ENCODE results near the gene ICOS.
A peak's percentile ranks its signal among the peaks of the same experiment; 100 is the strongest.
"Not testable (repeated sequence)": the region's sequence is repeated elsewhere in the genome, so short reads cannot be mapped to it uniquely, and the experiment has no call there.

The ICOS gene

GRCh38 chr2:203918839-203919238, 17.7 kb upstream of the ICOS start:
- no peak for DNase-seq

DNA sequence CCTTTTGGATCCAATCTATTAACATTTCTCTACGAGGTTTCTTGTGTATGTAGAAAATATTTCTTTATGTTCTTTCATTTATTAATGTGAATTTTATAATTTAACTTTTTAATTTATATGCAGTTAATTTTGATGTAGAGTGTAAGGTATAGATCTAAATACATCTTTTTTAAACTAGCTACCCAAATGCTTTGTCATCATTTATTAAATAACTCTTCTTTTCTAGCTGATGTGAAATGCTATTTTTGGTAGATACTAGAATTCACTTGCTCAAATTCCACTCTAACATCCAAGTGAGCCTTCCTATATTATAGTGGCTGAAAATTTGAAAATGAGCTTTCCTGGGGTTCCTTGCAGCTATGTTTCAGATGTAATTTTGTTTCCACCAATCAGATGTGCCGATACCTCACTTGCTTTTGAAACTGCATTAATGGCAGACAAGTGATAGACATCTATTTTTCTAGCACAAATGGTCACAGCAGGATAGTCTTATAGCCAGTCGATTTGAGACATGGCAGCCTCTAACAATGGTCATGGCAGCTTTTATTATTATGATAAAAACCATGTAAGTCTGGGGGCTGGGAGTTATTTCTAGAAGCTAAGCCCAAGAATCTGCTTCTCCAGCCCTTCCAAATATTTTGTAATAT, 10.9 kb upstream of the ICOS start:
- DNase-seq, result no peak

DNA sequence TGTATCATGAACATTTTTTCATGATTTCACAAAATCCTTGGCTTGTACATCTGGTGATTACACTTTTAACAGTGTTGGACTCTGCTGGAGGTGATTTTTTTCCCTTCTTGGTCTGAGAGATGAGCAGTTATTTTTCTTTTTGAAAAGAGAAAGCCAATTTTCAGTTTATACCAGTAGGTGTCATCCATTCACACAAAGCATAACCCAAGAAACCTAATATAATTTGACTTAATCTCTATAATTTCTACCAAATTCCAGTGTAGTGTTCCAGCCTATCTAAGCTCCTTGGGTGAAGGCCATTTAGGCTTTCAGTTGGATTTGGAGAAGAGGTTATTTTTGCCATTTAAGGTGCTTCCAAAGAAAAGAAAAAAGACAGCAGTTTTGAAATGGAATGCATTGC, 7.7 kb upstream of the ICOS start:
- peak in 1 of 2 experiments; percentile 8 for DNase-seq

- DNase-seq, result not testable (repeated sequence)
Observed at GRCh38 chr2:203931262-203931661, 5.3 kb upstream of the ICOS start.

- no peak for DNase-seq
Observed at GRCh38 chr2:203934041-203934492, 2.5 kb upstream of the ICOS start.

- no peak for DNase-seq
Observed at GRCh38 chr2:203934711-203935438, 1.7 kb upstream of the ICOS start.

DNA sequence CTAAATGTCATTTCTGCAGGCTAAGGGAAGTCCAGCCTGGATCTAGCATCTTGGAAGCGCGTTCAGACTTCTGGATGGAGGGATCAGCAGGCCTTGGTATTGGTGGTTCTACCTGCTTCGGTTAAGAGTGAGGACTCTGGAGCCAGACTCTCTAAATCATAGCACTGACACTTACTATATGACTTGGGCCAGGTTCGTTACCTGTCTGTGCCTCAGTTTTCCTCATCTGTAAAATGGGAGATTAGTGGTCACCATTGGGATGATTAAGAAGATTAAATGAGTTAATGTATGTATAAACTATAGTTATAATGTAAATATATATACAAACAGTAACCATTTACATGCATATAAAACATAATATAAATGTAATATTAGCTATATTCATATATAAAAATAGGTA, 995 bp upstream of the ICOS start:
- no peak for DNase-seq

- no peak for DNase-seq
Observed at GRCh38 chr2:203936949-203937348, 386 bp downstream of the ICOS start.

GRCh38 chr2:203937788-203938187, 1.2 kb downstream of the ICOS start:
- DNase-seq, result no peak

DNA sequence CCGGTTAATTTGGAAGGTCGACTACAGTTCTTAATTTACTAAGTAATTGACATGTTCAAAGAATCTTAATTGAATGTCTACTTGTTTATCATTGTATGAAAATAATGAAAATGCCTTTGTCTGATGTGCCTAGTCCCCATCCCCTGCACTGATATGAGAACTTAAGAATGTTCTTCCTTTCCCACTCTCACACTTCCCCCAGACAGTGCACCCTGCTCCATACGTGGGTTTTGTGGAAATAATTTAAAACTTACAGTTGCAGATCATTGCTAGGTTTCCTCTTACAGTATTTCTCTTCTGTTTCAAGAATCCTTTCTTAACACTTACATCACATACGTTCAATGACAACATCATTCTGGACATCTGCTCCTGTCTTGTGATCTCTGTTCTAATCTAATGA, 3.5 kb downstream of the ICOS start:
- no peak for DNase-seq

GRCh38 chr2:203943493-203944382, 7.2 kb downstream of the ICOS start:
- not testable (repeated sequence) for DNase-seq

DNA sequence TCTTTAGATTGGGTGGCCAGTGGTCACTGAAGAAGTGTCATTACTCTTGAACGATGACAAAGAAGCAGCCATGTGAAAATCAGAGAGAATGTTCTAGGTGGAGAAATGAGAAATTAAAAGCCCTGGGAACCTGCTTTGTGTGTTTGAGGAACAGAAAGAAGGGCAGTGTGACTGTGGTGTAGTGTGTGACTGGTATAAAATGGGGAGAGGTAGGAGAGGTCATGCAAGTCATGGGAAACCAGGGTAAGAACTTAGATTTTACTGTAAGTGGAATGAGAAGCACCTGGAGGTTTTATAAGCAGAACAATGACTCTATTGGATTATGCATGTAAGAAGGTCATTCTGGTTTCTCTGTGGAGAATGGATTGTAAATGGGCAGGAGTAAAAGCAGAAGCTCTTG, 12.2 kb downstream of the ICOS start:
- DNase-seq, result no peak

DNA sequence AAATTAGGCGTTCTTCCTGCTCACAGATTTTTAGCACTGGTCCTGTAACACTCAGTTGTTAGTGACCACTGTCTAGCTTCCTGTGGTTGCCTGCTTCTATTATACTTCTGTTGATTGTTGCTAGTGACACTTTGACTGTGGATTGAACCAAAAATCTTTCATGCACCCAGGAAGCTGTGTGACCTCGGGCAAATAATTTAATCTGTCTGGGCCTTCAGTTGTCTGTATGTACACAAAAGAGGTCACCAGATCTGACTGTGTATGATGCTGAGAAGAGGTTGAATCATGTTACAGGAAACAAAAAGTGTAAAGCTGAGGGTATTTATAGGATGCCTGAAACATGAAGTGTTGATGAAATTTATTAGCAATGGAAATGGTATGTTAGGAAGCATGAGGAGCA, 12.7 kb downstream of the ICOS start:
- DNase-seq, result no peak

DNA sequence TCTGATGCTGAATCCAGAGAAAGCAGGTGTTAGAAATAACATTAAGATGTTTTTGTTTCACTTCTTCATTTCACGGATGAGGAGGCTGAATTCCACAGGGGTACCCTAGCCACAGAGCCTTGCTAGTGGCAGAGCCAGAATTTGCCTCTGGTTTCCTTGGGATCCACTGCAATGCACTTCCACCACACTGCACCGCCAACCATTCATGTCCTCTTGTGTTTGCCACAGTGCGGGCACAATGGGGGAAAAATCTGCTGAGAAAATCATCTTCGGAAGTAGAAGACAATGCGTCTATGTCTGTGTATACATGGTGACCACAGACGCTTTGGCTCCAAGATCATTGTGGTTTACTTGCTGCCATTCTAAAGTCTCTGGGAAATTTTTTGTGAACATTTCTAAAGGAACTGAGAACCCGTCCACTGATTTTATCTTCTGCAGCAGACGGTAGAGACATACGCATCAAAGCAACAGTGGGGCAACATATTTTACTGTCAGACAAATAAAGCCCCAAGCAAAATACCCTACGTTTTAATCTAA, 14.9 kb downstream of the ICOS start:
- DNase-seq, result no peak

- DNase-seq, result no peak
Observed at GRCh38 chr2:203959265-203959664, 22.7 kb downstream of the ICOS start.

DNA sequence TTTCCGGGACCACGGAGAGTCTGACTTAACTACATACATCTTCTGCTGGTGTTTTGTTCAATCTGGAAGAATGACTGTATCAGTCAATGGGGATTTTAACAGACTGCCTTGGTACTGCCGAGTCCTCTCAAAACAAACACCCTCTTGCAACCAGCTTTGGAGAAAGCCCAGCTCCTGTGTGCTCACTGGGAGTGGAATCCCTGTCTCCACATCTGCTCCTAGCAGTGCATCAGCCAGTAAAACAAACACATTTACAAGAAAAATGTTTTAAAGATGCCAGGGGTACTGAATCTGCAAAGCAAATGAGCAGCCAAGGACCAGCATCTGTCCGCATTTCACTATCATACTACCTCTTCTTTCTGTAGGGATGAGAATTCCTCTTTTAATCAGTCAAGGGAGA, 23.1 kb downstream of the ICOS start:
- peak in 1 of 2 experiments; percentile 25 for DNase-seq

- DNase-seq, result no peak
Observed at GRCh38 chr2:203960811-203961210, 24.2 kb downstream of the ICOS start.

DNA sequence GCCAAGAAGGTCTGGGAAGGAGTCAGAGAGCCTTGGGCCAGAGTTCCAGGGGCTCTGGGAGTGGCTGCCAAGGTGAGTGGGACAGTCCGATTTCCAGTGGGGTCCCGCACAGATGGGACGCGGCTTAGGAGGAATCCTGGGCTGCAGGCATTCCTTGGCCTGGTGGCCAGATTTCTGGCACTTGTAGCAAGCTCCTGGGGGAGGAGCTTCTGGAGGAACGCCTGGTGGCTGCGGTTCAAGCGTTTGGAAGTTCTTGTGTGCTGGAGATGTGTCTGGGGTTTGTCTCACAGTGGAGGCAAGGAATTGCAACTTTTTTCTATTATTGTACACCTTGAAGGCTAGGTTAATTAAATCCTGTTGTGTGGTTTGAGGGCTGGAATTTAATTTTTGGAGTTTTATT, 28.6 kb downstream of the ICOS start:
- not testable (repeated sequence) for DNase-seq

- peak in 1 of 2 experiments; percentile 3 for DNase-seq
Observed at GRCh38 chr2:203971251-203971650, 34.7 kb downstream of the ICOS start.

DNA sequence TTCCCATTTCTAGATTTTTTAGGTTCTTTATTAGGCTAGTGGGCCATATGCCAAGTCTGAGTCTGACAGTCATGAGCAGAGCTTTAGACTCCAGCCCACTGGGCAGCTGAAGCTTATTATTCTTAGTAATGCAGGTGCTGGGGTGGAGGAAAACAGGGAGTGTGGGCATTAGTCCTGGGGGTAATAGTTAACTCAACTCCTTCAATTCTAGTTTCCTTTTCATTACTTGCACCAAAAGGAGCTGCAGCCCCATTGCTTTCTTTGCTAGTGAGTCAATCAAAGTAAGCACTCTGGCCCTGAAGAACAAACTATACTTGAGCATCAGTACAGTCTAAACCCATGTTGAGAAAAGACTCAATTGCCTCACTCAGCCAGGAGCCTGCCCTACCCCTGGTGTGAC, 35.5 kb downstream of the ICOS start:
- DNase-seq, result peak in 1 of 2 experiments; percentile 14

- DNase-seq, result no peak
Observed at GRCh38 chr2:203973000-203973399, 36.4 kb downstream of the ICOS start.

DNA sequence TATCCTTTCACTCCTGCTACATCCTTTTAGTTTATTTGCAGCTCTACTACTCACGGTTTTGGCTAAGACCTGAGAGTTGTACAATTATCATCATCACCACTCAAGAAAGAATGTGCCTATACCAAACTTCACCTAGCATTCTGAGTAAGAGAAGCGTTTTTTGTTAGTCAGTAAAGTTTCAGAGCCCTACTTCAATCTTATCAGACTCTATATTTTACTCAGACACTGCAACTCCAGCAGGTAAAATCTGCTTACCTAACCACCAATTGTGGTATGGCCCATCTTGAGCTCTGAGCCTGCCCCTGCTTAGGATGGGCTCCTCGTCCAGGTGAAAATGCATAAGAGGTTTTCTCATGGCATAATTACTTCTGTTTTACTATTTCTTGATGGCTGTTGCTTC, 37.1 kb downstream of the ICOS start:
- no peak for DNase-seq

DNA sequence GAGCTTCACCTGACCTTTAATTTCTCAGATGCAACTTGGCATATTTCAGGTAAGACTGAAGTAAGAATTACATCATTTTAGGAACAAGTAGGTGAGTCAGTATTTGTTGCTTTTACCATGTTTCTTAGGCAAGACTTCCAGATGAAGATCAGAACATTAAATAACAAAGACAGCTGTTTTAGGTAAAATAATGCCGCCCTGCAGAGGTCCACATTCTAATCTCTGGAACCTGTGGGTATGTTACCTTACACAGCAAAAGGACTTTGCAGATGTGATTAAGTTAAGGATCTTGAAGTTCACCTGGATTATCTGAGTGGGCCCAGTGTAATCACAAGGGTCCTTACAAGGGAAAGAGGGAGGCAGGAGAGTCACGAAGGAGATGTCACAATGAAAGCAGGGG, 39.3 kb downstream of the ICOS start:
- no peak for DNase-seq
